ENCODE measurements around the gene HNRNPUL2. TPM values are rescaled to one million over a fixed set of nuclear protein-coding genes. Genes with fewer than 3 reads are reported as not detected.

The HNRNPUL2 gene
- total RNA-seq, 2 experiments from 2014 or later, result 54.9 to 58.6 TPM

DNA sequence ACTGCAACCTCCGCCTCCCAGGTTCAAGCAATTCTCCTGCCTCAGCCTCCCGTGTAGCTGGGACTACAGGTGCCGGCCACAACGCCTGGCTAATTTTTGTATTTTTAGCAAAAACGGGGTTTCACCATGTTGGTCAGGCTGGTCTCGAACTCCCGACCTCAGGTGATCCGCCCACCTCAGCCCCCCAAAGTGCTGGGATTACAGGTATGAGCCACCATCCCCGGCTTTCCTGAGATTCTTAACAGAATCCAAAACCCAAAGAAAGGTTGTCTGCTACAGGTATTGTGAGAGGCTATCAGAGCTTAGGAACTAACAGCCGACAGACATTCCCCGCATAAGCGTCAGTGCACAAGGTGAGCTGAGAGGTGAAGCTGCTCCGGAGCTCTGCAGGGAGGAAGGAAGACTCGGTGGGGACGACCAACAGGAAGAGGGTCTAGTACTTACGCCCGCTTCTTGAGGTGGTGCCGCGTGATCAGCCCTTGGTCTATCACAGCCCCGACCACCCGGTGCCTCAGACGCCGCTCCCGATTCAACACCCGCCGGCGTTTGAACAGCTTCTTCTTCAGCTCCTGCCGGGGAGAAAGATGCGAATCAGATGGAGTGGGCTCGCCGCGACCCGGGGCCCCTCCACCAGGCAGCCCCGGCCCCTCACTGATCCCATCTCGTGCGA is 62.7 kb downstream of the HNRNPUL2 start:
- H3K9me3 Mint-ChIP-seq, result no peaks in the 10 kb centered on the region
- POLR2A ChIA-PET, result interaction anchor here (0.7 to 21.7 kb wide), 46 partner anchors 10 to 240 kb away, joined by 3 to 263 read pairs (median 6); partner anchors contain the start of genes B3GAT3, EEF1G, EML3 and GANAB
- peak; percentile 76 for DNase-seq
- H3K36me3 Mint-ChIP-seq (ENCODE audit: low read depth), result peaks cover 57% of the 10 kb centered on the region
- peak; percentile 67 for ATAC-seq
- H3K4me1 Mint-ChIP-seq (ENCODE audit: low read depth), result peaks cover 29% of the 10 kb centered on the region
- no peaks in the 10 kb centered on the region for H3K27me3 Mint-ChIP-seq
- H3K4me3 Mint-ChIP-seq, result peak overlapping the region; percentile 98
- CTCF ChIA-PET, result interaction anchor here (0.8 to 3.6 kb wide), 17 partner anchors 9 to 240 kb away, joined by 3 to 20 read pairs (median 5); partner anchors contain the start of genes EML3, INTS5, MTA2 and ROM1
- intact Hi-C loops (cut with micrococcal nuclease), result loop anchor here (5.0 kb wide), 1 partner anchor 72 kb away; the partner anchor contains the start of gene TUT1
- TF ChIP-seq, protein P1, sequence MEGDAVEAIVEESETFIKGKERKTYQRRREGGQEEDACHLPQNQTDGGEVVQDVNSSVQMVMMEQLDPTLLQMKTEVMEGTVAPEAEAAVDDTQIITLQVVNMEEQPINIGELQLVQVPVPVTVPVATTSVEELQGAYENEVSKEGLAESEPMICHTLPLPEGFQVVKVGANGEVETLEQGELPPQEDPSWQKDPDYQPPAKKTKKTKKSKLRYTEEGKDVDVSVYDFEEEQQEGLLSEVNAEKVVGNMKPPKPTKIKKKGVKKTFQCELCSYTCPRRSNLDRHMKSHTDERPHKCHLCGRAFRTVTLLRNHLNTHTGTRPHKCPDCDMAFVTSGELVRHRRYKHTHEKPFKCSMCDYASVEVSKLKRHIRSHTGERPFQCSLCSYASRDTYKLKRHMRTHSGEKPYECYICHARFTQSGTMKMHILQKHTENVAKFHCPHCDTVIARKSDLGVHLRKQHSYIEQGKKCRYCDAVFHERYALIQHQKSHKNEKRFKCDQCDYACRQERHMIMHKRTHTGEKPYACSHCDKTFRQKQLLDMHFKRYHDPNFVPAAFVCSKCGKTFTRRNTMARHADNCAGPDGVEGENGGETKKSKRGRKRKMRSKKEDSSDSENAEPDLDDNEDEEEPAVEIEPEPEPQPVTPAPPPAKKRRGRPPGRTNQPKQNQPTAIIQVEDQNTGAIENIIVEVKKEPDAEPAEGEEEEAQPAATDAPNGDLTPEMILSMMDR (IDR thresholded peaks at IDR 0.05), result no peak
- H3K27ac Mint-ChIP-seq, result peak overlapping the region; percentile 92

Other genes starting within 250 kb of the HNRNPUL2 start
- 10 to 100 TPM; 41.1 to 43.0 TPM for gene AHNAK, start 180.7 kb downstream of the HNRNPUL2 start, total RNA-seq
- gene EEF1G, start 153.6 kb downstream of the HNRNPUL2 start, total RNA-seq, result 1,000 to 10,000 TPM; 1,925 to 1,979 TPM
- 10 to 100 TPM; 34.4 to 38.0 TPM for gene TUT1, start 135.9 kb downstream of the HNRNPUL2 start, total RNA-seq
- gene MTA2, start 125.6 kb downstream of the HNRNPUL2 start, total RNA-seq, result 100 to 1,000 TPM; 159 to 164 TPM
- gene EML3, start 114.7 kb downstream of the HNRNPUL2 start, total RNA-seq, result 100 to 1,000 TPM; 115 to 120 TPM
- gene ROM1, start 114.2 kb downstream of the HNRNPUL2 start, total RNA-seq, result 1 to 10 TPM in 1 of 2 experiments, under 1 TPM in 1; 0.79 to 1.1 TPM
- 10 to 100 TPM; 59.1 to 61.4 TPM for gene B3GAT3, start 105.5 kb downstream of the HNRNPUL2 start, total RNA-seq
- 100 to 1,000 TPM; 205 to 217 TPM for gene GANAB, start 80.8 kb downstream of the HNRNPUL2 start, total RNA-seq
- gene INTS5, start 74.2 kb downstream of the HNRNPUL2 start, total RNA-seq, result 10 to 100 TPM; 30.3 to 31.5 TPM
- gene C11orf98, start 62.2 kb downstream of the HNRNPUL2 start, total RNA-seq, result 100 to 1,000 TPM; 108 TPM
- gene CSKMT, start 62.1 kb downstream of the HNRNPUL2 start, total RNA-seq, result 10 to 100 TPM; 37.1 to 43.6 TPM
- 1 to 10 TPM; 4.7 TPM for gene UQCC3, start 55.8 kb downstream of the HNRNPUL2 start, total RNA-seq
- 10 to 100 TPM; 12.0 to 12.9 TPM for gene LBHD1, start 55.2 kb downstream of the HNRNPUL2 start, total RNA-seq
- gene UBXN1, start 48.4 kb downstream of the HNRNPUL2 start, total RNA-seq, result 100 to 1,000 TPM; 104 to 120 TPM
- not detected for gene LRRN4CL, start 37.9 kb downstream of the HNRNPUL2 start, total RNA-seq
- 10 to 100 TPM; 22.1 to 24.1 TPM for gene BSCL2, start 20.0 kb downstream of the HNRNPUL2 start, total RNA-seq
- not detected for gene GNG3, start 19.8 kb downstream of the HNRNPUL2 start, total RNA-seq
- gene TTC9C, start 1.0 kb upstream of the HNRNPUL2 start, total RNA-seq, result 10 to 100 TPM; 33.7 to 37.9 TPM
- 10 to 100 TPM in 1 of 2 experiments, 1 to 10 TPM in 1; 9.8 to 11.8 TPM for gene ZBTB3, start 26.7 kb upstream of the HNRNPUL2 start, total RNA-seq
- gene POLR2G, start 34.1 kb upstream of the HNRNPUL2 start, total RNA-seq, result 100 to 1,000 TPM; 109 to 111 TPM
- 10 to 100 TPM; 13.7 to 16.7 TPM for gene TAF6L, start 43.9 kb upstream of the HNRNPUL2 start, total RNA-seq
- 10 to 100 TPM; 18.6 to 19.5 TPM for gene TMEM179B, start 59.9 kb upstream of the HNRNPUL2 start, total RNA-seq
- 10 to 100 TPM; 12.3 to 12.7 TPM for gene TMEM223, start 64.5 kb upstream of the HNRNPUL2 start, total RNA-seq
- gene NXF1, start 78.0 kb upstream of the HNRNPUL2 start, total RNA-seq, result 10 to 100 TPM; 80.9 to 90.0 TPM
- gene STX5, start 104.6 kb upstream of the HNRNPUL2 start, total RNA-seq, result 10 to 100 TPM; 22.0 to 22.8 TPM
- not detected for gene TEX54, start 105.4 kb upstream of the HNRNPUL2 start, total RNA-seq
- gene WDR74, start 112.1 kb upstream of the HNRNPUL2 start, total RNA-seq, result 10 to 100 TPM; 96.5 to 99.3 TPM
- 100 to 1,000 TPM; 299 to 315 TPM for gene SLC3A2, start 153.4 kb upstream of the HNRNPUL2 start, total RNA-seq
- gene CHRM1, start 193.9 kb upstream of the HNRNPUL2 start, total RNA-seq, result not detected